ENCODE measurements around the gene BEST4.

BEST4 gene

DNA sequence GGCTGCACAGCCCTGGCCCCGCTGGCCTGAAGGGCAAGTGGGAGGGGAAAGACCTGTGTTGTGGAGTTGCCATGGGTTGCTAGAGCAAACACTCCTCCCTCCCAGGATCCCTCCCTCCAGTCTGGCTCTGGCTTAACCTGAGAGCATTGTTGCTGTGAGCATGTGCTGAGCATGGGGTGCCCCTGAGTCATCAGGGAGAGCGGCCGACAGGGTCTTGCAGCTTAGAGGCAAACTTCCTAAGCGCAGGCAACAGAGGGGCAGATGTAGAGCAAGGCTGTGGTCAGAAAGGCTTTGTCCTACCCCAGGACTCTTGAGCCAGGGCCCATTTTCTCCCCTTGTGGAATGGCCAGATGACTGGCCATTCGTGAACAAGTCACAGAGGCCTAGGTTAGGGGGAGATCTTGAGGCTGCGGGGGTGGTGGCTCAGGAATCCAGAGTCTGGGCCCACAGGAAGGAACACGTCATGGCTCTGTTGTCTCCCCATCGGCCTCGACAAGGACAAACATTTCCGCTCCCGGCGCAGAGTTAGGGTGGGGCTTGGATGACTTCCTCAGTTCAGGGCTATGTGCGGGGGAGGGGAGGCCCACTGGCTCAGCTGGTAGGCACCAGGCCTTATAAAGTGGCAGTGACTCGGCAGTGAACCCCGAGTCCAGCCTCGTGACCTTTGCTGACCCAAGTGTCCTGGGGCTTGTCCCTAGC lies 19.5 kb upstream of the BEST4 start:
- Histone ChIP-seq H3K27me3 (ENCODE audit: insufficient read depth, low read length) (no peaks in the 10 kb centered on the region), H3K9me3 (ENCODE audit: low read length) (no peaks in the 10 kb centered on the region), H3K36me3 (ENCODE audit: insufficient read depth, low read length) (peaks cover 16% of the 10 kb centered on the region; the same call in 1 of the 2 replicates), H3F3A (ENCODE audit: insufficient read depth, low read length) (no peaks in the 10 kb centered on the region), H3K4me3 (ENCODE audit: low read depth, low read length, poor library complexity, severe bottlenecking) (no peak overlapping the region), H3K4me2 (ENCODE audit: low read length) (peak overlapping the region; percentile 25; the same call in 1 of the 2 replicates), H3K27ac (ENCODE audit: low read depth, low read length, poor library complexity, severe bottlenecking) (peak overlapping the region; percentile 90), H3K9me2 (ENCODE audit: low read depth, low read length) (no peaks in the 10 kb centered on the region), H3K79me2 (ENCODE audit: insufficient read depth, low read length) (no peaks in the 10 kb centered on the region), H3K9ac (ENCODE audit: low read length) (peak overlapping the region; percentile 32; the same call in 1 of the 2 replicates), H4K20me1 (ENCODE audit: insufficient read depth, low read length) (no peaks in the 10 kb centered on the region), H3K4me1 (ENCODE audit: insufficient read depth, low read length, severe bottlenecking) (peaks cover 39% of the 10 kb centered on the region), H2AFZ (ENCODE audit: low read length) (no peak overlapping the region)
- TF ChIP-seq CTCF (IDR thresholded peaks at IDR 0.05; ENCODE audit: low read length) = no peak
- TF ChIP-seq EZH2 (IDR thresholded peaks at IDR 0.05; ENCODE audit: borderline replicate concordance, low read length) = no peak

DNA sequence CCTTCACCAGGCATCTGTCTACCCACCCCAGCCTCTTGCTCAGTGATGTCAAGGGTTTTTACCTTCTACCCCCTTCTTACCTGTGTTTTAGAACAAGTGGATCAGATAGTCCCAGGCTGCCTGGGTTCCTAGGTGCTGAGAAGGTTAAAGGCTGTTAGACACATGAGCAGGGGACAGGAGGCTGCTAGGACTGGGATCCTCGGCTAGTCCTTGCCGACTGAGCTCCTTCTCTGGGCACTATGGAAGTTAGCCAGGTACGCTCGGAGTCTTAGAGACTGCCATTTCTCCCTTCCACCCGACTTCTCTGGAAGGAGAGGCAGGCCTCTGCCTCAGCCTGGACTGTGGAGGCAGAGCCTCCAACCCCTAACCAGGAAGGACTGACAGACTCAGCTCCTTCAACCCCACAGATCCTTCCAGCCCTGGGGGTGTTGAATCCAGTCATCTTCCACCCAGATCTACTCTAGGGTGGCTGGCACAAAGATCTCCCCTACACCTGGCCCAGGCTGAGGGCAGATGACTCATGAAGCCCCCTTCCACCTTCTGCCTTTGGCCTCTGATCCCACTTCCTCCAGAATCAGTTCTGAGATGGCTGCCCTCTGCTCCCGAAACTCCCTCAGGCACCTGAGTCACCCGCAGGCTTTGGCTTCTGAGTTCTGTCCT lies 18.9 kb upstream of the BEST4 start, which contains the start of gene DYNLT4:
DYNLT4 (minus strand) TSS at position 648 of the 660 bp plus-strand sequence. CDS start 683 bp downstream, outside the sequence.
- Histone ChIP-seq H3K4me3 (ENCODE audit: low read depth, low read length, poor library complexity, severe bottlenecking) (no peak within 1 kb of the TSS), H3F3A (ENCODE audit: insufficient read depth, low read length) (no peaks in the 10 kb centered on the region), H3K36me3 (ENCODE audit: insufficient read depth, low read length) (peaks cover 16% of the 10 kb centered on the region; the same call in 1 of the 2 replicates), H3K4me2 (ENCODE audit: low read length) (peak within 1 kb of the TSS; percentile 25; the same call in 1 of the 2 replicates), H3K27ac (ENCODE audit: low read depth, low read length, poor library complexity, severe bottlenecking) (peak within 1 kb of the TSS; percentile 90), H3K9ac (ENCODE audit: low read length) (peak within 1 kb of the TSS; percentile 32; the same call in 1 of the 2 replicates), H3K79me2 (ENCODE audit: insufficient read depth, low read length) (no peaks in the 10 kb centered on the region), H3K9me2 (ENCODE audit: low read depth, low read length) (no peaks in the 10 kb centered on the region), H3K27me3 (ENCODE audit: insufficient read depth, low read length) (no peaks in the 10 kb centered on the region), H4K20me1 (ENCODE audit: insufficient read depth, low read length) (no peaks in the 10 kb centered on the region), H3K9me3 (ENCODE audit: low read length) (no peaks in the 10 kb centered on the region), H2AFZ (ENCODE audit: low read length) (no peak within 1 kb of the TSS), H3K4me1 (ENCODE audit: insufficient read depth, low read length, severe bottlenecking) (peaks cover 46% of the 10 kb centered on the region)
- TF ChIP-seq EZH2 (IDR thresholded peaks at IDR 0.05; ENCODE audit: borderline replicate concordance, low read length) = no peak
- TF ChIP-seq CTCF (IDR thresholded peaks at IDR 0.05; ENCODE audit: low read length) = no peak

DNA sequence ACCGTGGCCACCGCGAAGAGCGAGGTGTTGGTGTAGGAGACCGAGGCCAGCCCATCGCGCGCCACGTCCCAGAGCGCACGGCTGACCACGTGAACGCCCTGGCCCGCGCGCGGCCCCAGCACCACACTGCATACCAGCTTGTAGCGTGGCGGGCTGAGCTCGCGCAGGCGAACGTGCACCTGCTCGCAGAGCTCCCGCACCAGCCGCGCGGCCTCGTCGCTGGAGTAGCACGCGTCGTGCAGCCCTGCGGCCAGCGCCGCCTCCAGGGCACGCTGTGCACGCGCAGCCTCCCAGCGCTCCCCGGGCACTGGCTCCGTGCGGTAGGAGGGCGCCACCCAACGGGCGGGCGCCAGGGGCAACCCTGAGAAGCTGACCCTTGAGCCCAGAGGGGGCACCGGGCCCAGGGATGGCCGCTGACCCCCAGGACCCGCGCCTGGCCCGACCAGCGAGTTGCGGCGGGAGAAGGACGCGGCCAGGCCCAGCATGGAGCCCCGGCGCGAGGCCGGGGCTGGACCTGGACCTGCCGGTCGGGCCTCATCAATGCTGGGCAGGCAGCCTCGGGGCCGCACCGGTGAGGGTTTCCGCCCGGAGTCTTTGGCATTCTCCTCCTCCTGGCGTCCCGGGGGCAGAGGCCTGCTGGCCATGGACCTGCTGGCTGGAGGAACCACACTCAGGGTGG lies 18.2 kb upstream of the BEST4 start:
- no peaks in the 10 kb centered on the region for H4K20me1 ChIP-seq (ENCODE audit: insufficient read depth, low read length)
- H3K9me2 ChIP-seq (ENCODE audit: low read depth, low read length) = no peaks in the 10 kb centered on the region
- peaks cover 16% of the 10 kb centered on the region; the same call in 1 of the 2 replicates for H3K36me3 ChIP-seq (ENCODE audit: insufficient read depth, low read length)
- no peaks in the 10 kb centered on the region for H3K27me3 ChIP-seq (ENCODE audit: insufficient read depth, low read length)
- TF ChIP-seq EZH2 (IDR thresholded peaks at IDR 0.05; ENCODE audit: borderline replicate concordance, low read length) (no peak), CTCF (IDR thresholded peaks at IDR 0.05; ENCODE audit: low read length) (no peak)
- no peaks in the 10 kb centered on the region for H3K79me2 ChIP-seq (ENCODE audit: insufficient read depth, low read length)
- no peak overlapping the region for H3K4me2 ChIP-seq (ENCODE audit: low read length)
- H3K4me3 ChIP-seq (ENCODE audit: low read depth, low read length, poor library complexity, severe bottlenecking) = no peak overlapping the region
- H2AFZ ChIP-seq (ENCODE audit: low read length) = no peak overlapping the region
- no peak overlapping the region for H3K9ac ChIP-seq (ENCODE audit: low read length)
- H3K9me3 ChIP-seq (ENCODE audit: low read length) = no peaks in the 10 kb centered on the region
- H3K27ac ChIP-seq (ENCODE audit: low read depth, low read length, poor library complexity, severe bottlenecking) = no peak overlapping the region
- peaks cover 52% of the 10 kb centered on the region for H3K4me1 ChIP-seq (ENCODE audit: insufficient read depth, low read length, severe bottlenecking)
- no peaks in the 10 kb centered on the region for H3F3A ChIP-seq (ENCODE audit: insufficient read depth, low read length)

All from OCI-LY1 (cell line).